GM19023 (cell line): ENCODE results near the gene SLC19A3.
"Not testable (repeated sequence)": the region's sequence is repeated elsewhere in the genome, so short reads cannot be mapped to it uniquely, and the experiment has no call there.

Source experiments
- ATAC-seq: cut with Tn5 transposase; IDR thresholded peaks from one replicate; pipeline ENCODE4 v1.9.1; 2021; ENCODE audit warnings: mild to moderate bottlenecking, moderate library complexity; ENCODE audit not compliant: unreplicated experiment

The SLC19A3 gene

GRCh38 chr2:227703961-227704360 is 13.9 kb downstream of the SLC19A3 start:
- no peak for ATAC-seq

GRCh38 chr2:227703280-227703732 is 14.5 kb downstream of the SLC19A3 start:
- ATAC-seq = no peak

GRCh38 chr2:227701556-227701955 is 16.3 kb downstream of the SLC19A3 start:
- no peak for ATAC-seq

- no peak for ATAC-seq
These were observed 20.7 kb downstream of the SLC19A3 start for GRCh38 chr2:227696990-227697679.

DNA sequence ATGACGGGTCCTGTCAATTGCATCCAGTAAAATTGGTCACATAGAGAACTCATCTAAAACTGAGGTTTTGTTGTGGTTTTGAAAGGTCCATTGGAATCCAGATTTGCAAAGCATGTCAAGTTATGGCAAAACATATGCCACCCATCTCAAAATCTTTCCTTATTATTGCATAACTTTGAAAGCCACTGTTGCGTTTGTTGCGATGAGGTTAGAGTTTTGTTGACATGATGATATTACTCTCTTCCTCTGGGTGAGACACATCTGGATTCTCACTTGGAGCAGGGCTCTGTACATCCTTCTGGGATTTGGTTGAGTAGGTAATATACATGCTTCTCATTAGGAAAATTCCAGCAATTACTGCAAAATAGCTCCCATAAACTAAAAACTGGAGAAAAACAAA is 30.6 kb downstream of the SLC19A3 start:
- no peak for ATAC-seq

DNA sequence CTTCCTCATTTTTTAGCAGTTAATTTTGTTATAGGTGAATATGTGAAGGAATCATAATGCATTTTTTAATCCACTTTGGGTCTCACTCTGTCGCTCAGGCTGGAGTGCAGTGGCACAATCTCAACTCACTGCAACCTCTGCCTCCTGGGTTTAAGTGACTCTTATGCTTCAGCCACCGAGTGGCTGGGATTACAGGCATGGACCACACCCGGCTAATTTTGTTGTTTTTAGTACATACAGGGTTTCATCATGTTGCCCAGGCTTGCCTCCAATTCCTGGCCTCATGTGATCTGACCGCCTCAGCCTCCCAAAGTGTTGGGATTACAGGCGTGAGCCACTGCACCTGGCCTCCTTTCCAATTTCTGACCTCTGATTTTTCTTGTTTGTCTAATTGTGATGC is 33.6 kb downstream of the SLC19A3 start:
- no peak for ATAC-seq

DNA sequence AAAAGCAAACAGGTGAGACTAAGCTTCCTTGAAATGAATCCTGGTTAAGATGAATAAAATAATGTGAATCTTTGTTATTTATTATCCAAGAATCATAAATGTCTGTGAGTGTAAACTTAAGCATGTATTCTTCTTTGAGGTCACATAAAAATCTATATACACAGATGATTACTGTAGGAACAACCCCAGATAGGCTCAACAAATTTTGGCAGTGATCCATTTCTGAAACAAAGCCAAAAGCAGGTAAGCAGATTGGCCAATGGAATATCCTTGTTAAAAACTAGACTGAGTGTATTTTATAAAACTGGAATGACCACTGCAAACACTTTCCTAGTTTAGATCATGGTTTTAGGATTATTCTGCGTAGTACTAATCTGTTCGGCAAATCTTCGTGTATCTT is 39.9 kb downstream of the SLC19A3 start:
- ATAC-seq = no peak

GRCh38 chr2:227674485-227674884 is 43.3 kb downstream of the SLC19A3 start:
- no peak for ATAC-seq

- not testable (repeated sequence) for ATAC-seq
These were observed 44.2 kb downstream of the SLC19A3 start for GRCh38 chr2:227673620-227674019.

- no peak for ATAC-seq
These were observed 46.5 kb downstream of the SLC19A3 start for GRCh38 chr2:227671170-227671905.

DNA sequence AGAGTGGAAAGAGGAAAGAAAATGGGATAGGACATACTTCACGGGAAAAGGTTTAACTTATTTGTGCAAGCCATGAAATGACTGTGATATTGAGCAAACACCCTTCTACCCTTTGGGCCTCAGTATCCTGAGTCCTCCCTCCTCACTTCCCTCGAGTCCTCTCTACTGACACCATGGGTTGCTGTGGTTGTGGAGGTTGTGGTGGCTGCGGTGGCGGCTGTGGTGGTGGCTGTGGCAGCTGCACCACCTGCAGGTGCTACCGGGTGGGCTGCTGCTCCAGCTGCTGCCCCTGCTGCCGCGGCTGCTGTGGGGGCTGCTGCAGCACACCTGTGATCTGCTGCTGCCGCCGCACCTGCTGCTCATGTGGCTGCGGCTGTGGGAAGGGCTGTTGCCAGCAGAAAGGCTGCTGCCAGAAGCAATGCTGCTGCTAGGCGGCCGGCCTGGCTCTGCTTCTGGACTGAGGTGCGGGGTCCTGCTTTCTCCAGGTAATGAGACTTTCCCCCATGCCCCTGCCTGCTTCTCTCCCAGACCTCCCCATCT is 51.1 kb downstream of the SLC19A3 start, which contains the start of gene SCYGR5:
TSS of gene SCYGR5 (plus strand) at position 174 of the 540 bp plus-strand sequence. CDS start at position 174, 0 bp downstream.
- ATAC-seq = not testable (repeated sequence)

DNA sequence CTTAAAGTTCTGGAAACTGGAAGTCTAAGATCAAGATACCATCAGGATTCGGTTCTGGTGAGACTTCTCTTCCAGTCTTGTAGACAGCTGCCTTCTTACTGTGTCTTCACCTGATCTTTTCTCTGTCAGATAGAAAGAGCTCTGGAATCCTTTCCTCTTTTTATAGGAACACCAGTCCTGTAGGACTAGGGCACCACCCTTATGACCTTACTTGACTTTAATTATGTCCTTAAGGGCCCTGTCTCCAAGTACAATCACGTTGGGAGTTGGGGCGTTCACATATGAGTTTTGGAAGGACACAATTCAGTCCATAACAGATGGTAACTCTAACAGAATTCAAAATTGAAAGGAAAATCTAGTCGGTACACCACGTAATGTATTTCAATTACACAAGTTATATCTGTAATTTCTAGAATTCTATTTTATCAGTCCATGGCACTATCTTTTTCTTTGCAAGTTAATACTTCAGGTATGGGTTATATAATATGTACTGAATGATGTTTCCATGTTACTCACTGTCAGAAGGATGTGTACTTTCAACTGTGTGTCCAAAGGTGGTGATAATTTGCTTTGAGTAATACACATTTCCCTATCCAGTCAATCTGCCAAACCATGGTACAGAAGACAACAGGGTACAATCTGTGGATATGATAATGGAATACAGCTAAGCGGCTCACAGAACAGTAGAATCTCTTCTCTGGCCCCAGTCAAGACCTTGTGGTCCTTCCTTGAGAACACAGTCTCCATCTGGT is 52.5 kb downstream of the SLC19A3 start:
- no peak for ATAC-seq

GRCh38 chr2:227661827-227662226 is 56.0 kb downstream of the SLC19A3 start:
- ATAC-seq = no peak

GRCh38 chr2:227661025-227661649 is 56.7 kb downstream of the SLC19A3 start:
- no peak for ATAC-seq

DNA sequence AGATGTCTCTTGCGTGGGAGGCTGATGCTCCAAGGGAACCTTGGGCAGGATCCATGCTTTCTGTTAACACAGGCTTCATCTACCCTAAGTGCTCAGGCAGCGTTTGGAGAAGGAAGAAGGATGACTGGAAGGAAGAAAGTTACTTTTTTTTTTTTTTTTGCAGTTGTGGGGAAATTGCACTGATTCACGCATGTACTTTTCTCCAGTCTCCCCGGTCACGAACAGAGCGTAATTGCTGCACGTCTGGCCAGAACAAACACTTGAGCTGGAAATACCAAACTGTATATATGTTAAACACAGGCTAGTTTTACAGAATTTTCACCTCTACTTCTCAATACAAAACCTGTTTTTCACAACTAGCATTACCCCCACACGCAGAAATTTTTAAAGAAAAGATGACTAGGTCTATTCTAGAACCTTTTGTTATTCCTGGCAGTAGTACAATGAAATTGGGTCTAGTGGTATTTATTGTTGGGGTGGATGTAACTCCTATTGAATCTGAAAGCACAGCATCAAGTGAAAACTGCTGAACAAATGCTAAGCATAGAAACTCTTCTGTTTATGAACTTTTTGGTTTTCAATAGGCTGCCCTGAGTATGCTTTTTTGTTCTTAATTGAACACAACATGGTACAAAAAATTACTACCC is 60.5 kb downstream of the SLC19A3 start:
- no peak for ATAC-seq

GRCh38 chr2:227655454-227655853 is 62.4 kb downstream of the SLC19A3 start:
- ATAC-seq = no peak

GRCh38 chr2:227654426-227654825 is 63.4 kb downstream of the SLC19A3 start:
- ATAC-seq = no peak

- ATAC-seq = no peak
These were observed 64.4 kb downstream of the SLC19A3 start for GRCh38 chr2:227653419-227653818.

- no peak for ATAC-seq
These were observed 73.8 kb downstream of the SLC19A3 start for GRCh38 chr2:227643990-227644551.

DNA sequence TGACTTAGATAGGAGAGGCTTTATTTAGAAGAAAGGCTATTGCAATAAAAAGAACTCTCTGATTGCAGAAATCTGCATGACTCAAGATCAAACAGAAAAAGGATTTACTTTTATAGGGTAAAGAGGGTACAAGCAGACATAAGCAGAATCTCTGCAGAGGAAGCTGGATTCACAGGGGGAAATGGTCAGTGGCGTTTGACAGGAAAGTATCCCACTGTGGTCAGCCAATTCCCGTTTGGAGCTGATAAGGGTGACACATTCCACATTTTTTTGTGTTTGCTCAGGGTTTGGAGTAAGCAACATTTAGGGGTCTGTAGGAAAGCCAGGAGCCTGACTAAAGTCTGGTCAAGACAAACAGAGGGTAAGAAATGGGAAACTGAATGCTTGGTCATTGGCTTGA is 75.2 kb downstream of the SLC19A3 start:
- no peak for ATAC-seq
